GM12801 (cell line): Measurements from ENCODE around the gene DSP.

ENCODE experiments used
- CTCF ChIP-seq: IDR thresholded peaks from one replicate; pipeline ENCODE4 v1.5.1; 2011; ENCODE audit warnings: control low read depth; ENCODE audit not compliant: insufficient read length; ENCODE audit errors: extremely low read depth

The DSP gene

GRCh38 chr6:7545316-7546019, 4.0 kb downstream of the DSP start:
- TF ChIP-seq CTCF, result no peak

- TF ChIP-seq CTCF, result no peak
Observed at GRCh38 chr6:7546020-7546369, 4.5 kb downstream of the DSP start.

- no peak for TF ChIP-seq CTCF
Observed at GRCh38 chr6:7546383-7546782, 4.9 kb downstream of the DSP start.

- TF ChIP-seq CTCF, result no peak
Observed at GRCh38 chr6:7546896-7547295, 5.4 kb downstream of the DSP start.

GRCh38 chr6:7547315-7547714, 5.8 kb downstream of the DSP start:
- no peak for TF ChIP-seq CTCF

- TF ChIP-seq CTCF, result no peak
Observed at GRCh38 chr6:7550433-7550801, 8.9 kb downstream of the DSP start.

GRCh38 chr6:7554533-7555275, 13.2 kb downstream of the DSP start:
- no peak for TF ChIP-seq CTCF
